GM12878 (cell line): ENCODE results near the gene IL20RA. TPM values are rescaled to one million over a fixed set of nuclear protein-coding genes. Genes with fewer than 3 reads are reported as not detected.

Source experiments
- polyA plus RNA-seq, 11 experiments: library from polyadenylated mRNA; depleted of rRNA in 4 of 11; unstranded in 6 of 11; stranded (reverse) in 5 of 11; fragments of >200 nt; fragmentation: Nextera tagmentation in 4 of 11; fragmentation: Illumina TruSeq in 1 of 11; extraction: Ambion mirVana in 4 of 11; extraction: Trizol in 1 of 11; gene quantifications; 1 replicate in 1 of 11; 2 replicates in 10 of 11; pipeline versions ENCODE4 v1.2.1 to v1.2.3, GENCODE V29; 2011 to 2016; ENCODE audit warnings: inconsistent platforms in 2 of 11, missing spikeins in 2 of 11, low read depth in 1 of 11
- small RNA-seq: library from RNA; depleted of rRNA; stranded (forward); fragments of <200 nt; gene quantifications from one replicate; pipeline ENCODE3, GENCODE V24; 2014
- total RNA-seq, 4 experiments: library from RNA; depleted of rRNA in 3 of 4; stranded (reverse); fragments of >200 nt in 3 of 4; fragmentation: Illumina TruSeq in 1 of 4; extraction: Trizol in 1 of 4; gene quantifications; 2 replicates each; pipeline versions ENCODE4 v1.2.1 to v1.2.3, GENCODE V29; 2013 to 2021

Gene IL20RA
- total and polyA plus RNA-seq, 10 of the 15 experiments (the other 5 are each of a cell fraction or from before 2014, with no cell fraction given) = 0.02 to 0.16 (median 0.09) TPM; not detected in 3

Small RNA genes lying within 50 kb of the gene (small RNA-seq; reads per million reads assigned to genes)
- gene RPL35AP3 = not detected

Other genes starting within 250 kb of the IL20RA start
- gene PEX7, start 222.4 kb downstream of the IL20RA start, total RNA-seq (2014; rRNA removed) = 11.0 and 12.4 TPM in 2 replicates
- 6.8 and 7.6 TPM in 2 replicates for gene PEX7, start 222.4 kb downstream of the IL20RA start, total RNA-seq (2014; rRNA removed; fragmentation: Illumina TruSeq; extraction: Trizol)
- gene PEX7, start 222.4 kb downstream of the IL20RA start, total RNA-seq (2021) = 5.9 and 6.7 TPM in 2 replicates
- 11.6 and 14.8 TPM in 2 replicates for gene PEX7, start 222.4 kb downstream of the IL20RA start, polyA plus RNA-seq (2011; rRNA removed)
- gene PEX7, start 222.4 kb downstream of the IL20RA start, polyA plus RNA-seq (2014; fragmentation: Illumina TruSeq; extraction: Trizol) = 6.1 and 7.7 TPM in 2 replicates
- 1 to 10 TPM in 1 of 2 experiments, under 1 TPM in 1; 0.58 to 2.7 TPM for gene PEX7, start 222.4 kb downstream of the IL20RA start, polyA plus RNA-seq (2014; fragmentation: Nextera tagmentation; extraction: Ambion mirVana)
- 10.9 and 12.4 TPM in 2 replicates for gene PEX7, start 222.4 kb downstream of the IL20RA start, polyA plus RNA-seq (2014; rRNA removed)
- 10 to 100 TPM; 10.9 to 12.3 TPM for gene PEX7, start 222.4 kb downstream of the IL20RA start, polyA plus RNA-seq (2016; fragmentation: Nextera tagmentation; extraction: Ambion mirVana)
- gene SLC35D3, start 122.7 kb downstream of the IL20RA start, total RNA-seq (2014; rRNA removed) = not detected in 2 replicates
- not detected in 2 replicates for gene SLC35D3, start 122.7 kb downstream of the IL20RA start, total RNA-seq (2014; rRNA removed; fragmentation: Illumina TruSeq; extraction: Trizol)
- gene SLC35D3, start 122.7 kb downstream of the IL20RA start, total RNA-seq (2021) = not detected in 2 replicates
- gene SLC35D3, start 122.7 kb downstream of the IL20RA start, polyA plus RNA-seq (2011; rRNA removed) = not detected in 2 replicates
- gene SLC35D3, start 122.7 kb downstream of the IL20RA start, polyA plus RNA-seq (2014; fragmentation: Illumina TruSeq; extraction: Trizol) = not detected in 2 replicates
- gene SLC35D3, start 122.7 kb downstream of the IL20RA start, polyA plus RNA-seq (2014; fragmentation: Nextera tagmentation; extraction: Ambion mirVana) = not detected
- gene SLC35D3, start 122.7 kb downstream of the IL20RA start, polyA plus RNA-seq (2014; rRNA removed) = not detected in 2 replicates
- not detected for gene SLC35D3, start 122.7 kb downstream of the IL20RA start, polyA plus RNA-seq (2016; fragmentation: Nextera tagmentation; extraction: Ambion mirVana)
- 0.06 and 0.16 TPM in 2 replicates for gene IL22RA2, start 128.7 kb upstream of the IL20RA start, total RNA-seq (2014; rRNA removed)
- 0.14 and 0.18 TPM in 2 replicates for gene IL22RA2, start 128.7 kb upstream of the IL20RA start, total RNA-seq (2014; rRNA removed; fragmentation: Illumina TruSeq; extraction: Trizol)
- gene IL22RA2, start 128.7 kb upstream of the IL20RA start, total RNA-seq (2021) = 0.08 and 0.18 TPM in 2 replicates
- 0.05 and 0.09 TPM in 2 replicates for gene IL22RA2, start 128.7 kb upstream of the IL20RA start, polyA plus RNA-seq (2011; rRNA removed)
- 0.09 TPM in 1 of 2 replicates, not detected in the other for gene IL22RA2, start 128.7 kb upstream of the IL20RA start, polyA plus RNA-seq (2014; fragmentation: Illumina TruSeq; extraction: Trizol)
- under 1 TPM in 1 of 2 experiments, not detected in 1; 0.22 TPM for gene IL22RA2, start 128.7 kb upstream of the IL20RA start, polyA plus RNA-seq (2014; fragmentation: Nextera tagmentation; extraction: Ambion mirVana)
- gene IL22RA2, start 128.7 kb upstream of the IL20RA start, polyA plus RNA-seq (2014; rRNA removed) = 0.05 and 0.06 TPM in 2 replicates
- gene IL22RA2, start 128.7 kb upstream of the IL20RA start, polyA plus RNA-seq (2016; fragmentation: Nextera tagmentation; extraction: Ambion mirVana) = not detected
- 121 and 148 TPM in 2 replicates for gene IFNGR1, start 174.4 kb upstream of the IL20RA start, total RNA-seq (2014; rRNA removed)
- gene IFNGR1, start 174.4 kb upstream of the IL20RA start, total RNA-seq (2014; rRNA removed; fragmentation: Illumina TruSeq; extraction: Trizol) = 159 and 161 TPM in 2 replicates
- gene IFNGR1, start 174.4 kb upstream of the IL20RA start, total RNA-seq (2021) = 89.0 and 95.4 TPM in 2 replicates
- 258 and 363 TPM in 2 replicates for gene IFNGR1, start 174.4 kb upstream of the IL20RA start, polyA plus RNA-seq (2011; rRNA removed)
- 155 and 200 TPM in 2 replicates for gene IFNGR1, start 174.4 kb upstream of the IL20RA start, polyA plus RNA-seq (2014; fragmentation: Illumina TruSeq; extraction: Trizol)
- 100 to 1,000 TPM; 182 to 296 TPM for gene IFNGR1, start 174.4 kb upstream of the IL20RA start, polyA plus RNA-seq (2014; fragmentation: Nextera tagmentation; extraction: Ambion mirVana)
- gene IFNGR1, start 174.4 kb upstream of the IL20RA start, polyA plus RNA-seq (2014; rRNA removed) = 96.0 and 113 TPM in 2 replicates
- 10 to 100 TPM; 95.2 to 99.1 TPM for gene IFNGR1, start 174.4 kb upstream of the IL20RA start, polyA plus RNA-seq (2016; fragmentation: Nextera tagmentation; extraction: Ambion mirVana)